Measurements from ENCODE around the gene TARP.
A peak's percentile ranks its signal among the peaks of the same experiment; 100 is the strongest.

Gene TARP

GRCh38 chr7:38217672-38218071, 55.8 kb downstream of the TARP start:
- no peak for DNase-seq (ENCODE audit: low read depth, low spot score)

- peak; percentile 89 for DNase-seq (ENCODE audit: low read depth, low spot score)
Measured at GRCh38 chr7:38215735-38216670, 57.4 kb downstream of the TARP start.

- peak; percentile 42 for DNase-seq (ENCODE audit: low read depth, low spot score)
Measured at GRCh38 chr7:38215115-38215514, 58.3 kb downstream of the TARP start.

GRCh38 chr7:38211940-38212339, 61.5 kb downstream of the TARP start:
- DNase-seq (ENCODE audit: low read depth, low spot score): peak; percentile 72

- DNase-seq (ENCODE audit: low read depth, low spot score): no peak
Measured at GRCh38 chr7:38211486-38211885, 62.0 kb downstream of the TARP start.

Data from astrocyte of the hippocampus (primary cell).